HPDE6-E6E7 (cell line): ENCODE measurements around the gene GAS2L2.

Source experiments
- DNase-seq: peaks from one replicate; pipeline ENCODE4 v3.0.0; 2011; ENCODE audit warnings: missing footprints; ENCODE audit errors: extremely low spot score

Gene GAS2L2

DNA sequence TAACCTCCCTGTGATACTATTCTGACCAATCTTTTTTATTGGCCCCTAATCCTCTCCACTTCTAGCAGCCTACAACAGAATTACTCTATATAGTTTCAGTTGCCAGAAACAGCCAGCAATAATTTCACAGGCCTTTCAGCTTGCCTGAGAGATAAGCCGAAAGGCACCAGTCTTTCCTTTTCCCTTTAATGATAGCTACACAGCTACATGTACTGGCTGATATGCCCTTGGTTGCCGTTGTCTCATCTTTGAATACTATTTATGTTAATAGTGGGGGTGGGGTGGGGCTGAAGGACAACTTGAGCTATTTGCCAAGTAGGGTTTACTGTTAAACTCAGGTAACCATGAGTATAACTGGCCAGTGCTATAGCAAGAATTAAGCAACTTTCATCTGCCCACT, 57.4 kb downstream of the GAS2L2 start:
- DNase-seq = no peak

DNA sequence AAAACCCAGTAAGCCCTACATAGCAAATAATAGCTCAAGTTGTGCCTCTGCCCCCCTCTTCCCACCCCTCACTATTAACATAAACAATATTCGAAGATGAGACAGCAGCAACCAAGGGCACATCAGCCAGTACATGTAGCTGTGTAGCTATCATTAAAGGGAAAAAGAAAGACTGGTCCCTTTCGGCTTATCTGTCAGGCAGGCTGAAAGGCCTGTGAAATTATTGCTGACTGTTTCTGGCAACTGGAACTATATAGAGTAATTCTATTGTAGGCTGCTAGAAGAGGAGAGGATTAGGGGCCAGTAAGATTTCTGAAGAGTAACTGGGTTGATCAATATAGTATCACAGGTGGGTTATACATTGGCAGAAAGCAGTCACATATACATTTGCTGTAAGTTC, 58.1 kb downstream of the GAS2L2 start:
- no peak for DNase-seq
